ENCODE results near the gene MBD3L1.

Gene MBD3L1

DNA sequence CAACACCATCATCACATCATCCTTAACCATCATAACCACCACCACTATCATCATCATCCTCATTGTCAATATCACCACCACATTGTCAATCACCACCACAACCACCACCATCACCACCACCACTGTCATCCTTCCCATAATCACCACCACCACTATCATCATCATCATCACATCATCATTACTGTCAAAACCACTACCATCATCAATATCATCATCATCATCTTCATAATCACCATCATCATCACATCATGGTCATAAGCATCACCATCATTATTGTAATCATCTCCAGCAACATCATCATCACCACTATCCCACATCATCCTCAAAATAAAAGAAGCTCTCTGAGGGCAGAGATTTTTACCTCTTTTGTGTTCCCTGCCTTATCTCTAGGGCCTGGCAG, 52.2 kb downstream of the MBD3L1 start:
- no peaks in the 10 kb centered on the region for H3K27me3 ChIP-seq (ENCODE audit: control insufficient read depth, low read length)
- H3K36me3 ChIP-seq (ENCODE audit: control insufficient read depth, low read length) = no peaks in the 10 kb centered on the region
- no peaks in the 10 kb centered on the region for H3F3A ChIP-seq (ENCODE audit: control insufficient read depth, insufficient read depth)
- peaks cover under 1% of the 10 kb centered on the region; the same call in 1 of the 2 replicates for H3K9me3 ChIP-seq (ENCODE audit: control insufficient read depth, insufficient read depth, low read length)
- no peak overlapping the region for H3K4me3 ChIP-seq (ENCODE audit: low read length)
- no peaks in the 10 kb centered on the region for H4K20me1 ChIP-seq (ENCODE audit: control insufficient read depth, insufficient read depth, low read depth, low read length)
- H3K4me1 ChIP-seq (ENCODE audit: control insufficient read depth, low read length) = no peaks in the 10 kb centered on the region
- H3K27ac ChIP-seq (ENCODE audit: low read depth, low read length) = no peak overlapping the region
- H3K4me2 ChIP-seq (ENCODE audit: low read length) = no peak overlapping the region
- TF ChIP-seq EZH2phosphoT487 (IDR thresholded peaks at IDR 0.05; ENCODE audit: borderline replicate concordance, low read length) (no peak), CTCF (IDR thresholded peaks at IDR 0.05; ENCODE audit: low read depth, low read length, poor library complexity, severe bottlenecking) (no peak)
- no peaks in the 10 kb centered on the region for H3K9me2 ChIP-seq (replicated peaks; ENCODE audit: control insufficient read depth, low read length)
- no peaks in the 10 kb centered on the region for H3K79me2 ChIP-seq (ENCODE audit: control insufficient read depth, low read length)

- no peaks in the 10 kb centered on the region for H3K27me3 ChIP-seq (ENCODE audit: control insufficient read depth, low read length)
- H3K4me3 ChIP-seq (ENCODE audit: low read length) = no peak overlapping the region
- no peak overlapping the region for H3K4me2 ChIP-seq (ENCODE audit: low read length)
- no peaks in the 10 kb centered on the region for H3K4me1 ChIP-seq (ENCODE audit: control insufficient read depth, low read length)
- H3K36me3 ChIP-seq (ENCODE audit: control insufficient read depth, low read length) = no peaks in the 10 kb centered on the region
- H4K20me1 ChIP-seq (ENCODE audit: control insufficient read depth, insufficient read depth, low read depth, low read length) = no peaks in the 10 kb centered on the region
- H3F3A ChIP-seq (ENCODE audit: control insufficient read depth, insufficient read depth) = no peaks in the 10 kb centered on the region
- H3K27ac ChIP-seq (ENCODE audit: low read depth, low read length) = no peak overlapping the region
- H3K79me2 ChIP-seq (ENCODE audit: control insufficient read depth, low read length) = no peaks in the 10 kb centered on the region
- H3K9me2 ChIP-seq (replicated peaks; ENCODE audit: control insufficient read depth, low read length) = no peaks in the 10 kb centered on the region
- H3K9me3 ChIP-seq (ENCODE audit: control insufficient read depth, insufficient read depth, low read length) = no peaks in the 10 kb centered on the region
- TF ChIP-seq CTCF (IDR thresholded peaks at IDR 0.05; ENCODE audit: low read depth, low read length, poor library complexity, severe bottlenecking) = no peak
These were observed 55.2 kb downstream of the MBD3L1 start for GRCh38 chr19:8887364-8887763.

DNA sequence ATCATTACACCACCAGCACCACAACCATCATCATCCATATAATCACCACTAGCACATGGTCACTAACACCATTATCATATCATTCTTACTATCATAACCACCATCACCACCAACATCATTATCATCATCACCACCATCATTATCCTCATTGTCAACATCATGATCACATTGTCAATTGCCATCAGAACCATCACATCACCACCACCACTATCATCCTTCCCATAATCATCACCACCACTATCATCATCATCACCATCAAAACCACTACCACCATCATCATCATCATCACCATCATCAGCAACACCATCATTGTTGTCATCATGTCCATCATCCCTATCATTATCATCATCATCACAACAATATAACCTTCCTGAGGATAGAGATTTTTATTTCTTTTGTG, 58.1 kb downstream of the MBD3L1 start:
- no peaks in the 10 kb centered on the region for H3F3A ChIP-seq (ENCODE audit: control insufficient read depth, insufficient read depth)
- H4K20me1 ChIP-seq (ENCODE audit: control insufficient read depth, insufficient read depth, low read depth, low read length) = no peaks in the 10 kb centered on the region
- no peaks in the 10 kb centered on the region for H3K9me3 ChIP-seq (ENCODE audit: control insufficient read depth, insufficient read depth, low read length)
- H3K9me2 ChIP-seq (replicated peaks; ENCODE audit: control insufficient read depth, low read length) = no peaks in the 10 kb centered on the region
- H3K4me2 ChIP-seq (ENCODE audit: low read length) = no peak overlapping the region
- H3K27ac ChIP-seq (ENCODE audit: low read depth, low read length) = no peak overlapping the region
- H3K36me3 ChIP-seq (ENCODE audit: control insufficient read depth, low read length) = no peaks in the 10 kb centered on the region
- no peaks in the 10 kb centered on the region for H3K79me2 ChIP-seq (ENCODE audit: control insufficient read depth, low read length)
- no peaks in the 10 kb centered on the region for H3K4me1 ChIP-seq (ENCODE audit: control insufficient read depth, low read length)
- no peaks in the 10 kb centered on the region for H3K27me3 ChIP-seq (ENCODE audit: control insufficient read depth, low read length)
- H3K4me3 ChIP-seq (ENCODE audit: low read length) = no peak overlapping the region
- TF ChIP-seq EZH2phosphoT487 (IDR thresholded peaks at IDR 0.05; ENCODE audit: borderline replicate concordance, low read length) = no peak
- no peak for TF ChIP-seq CTCF (IDR thresholded peaks at IDR 0.05; ENCODE audit: low read depth, low read length, poor library complexity, severe bottlenecking)

All from DOHH2 (cell line).